OCI-LY1 (cell line): ENCODE measurements around the gene ERBB4.

ENCODE experiments used
- H2AFZ ChIP-seq: fragments of 200-600 bp; sonication (generic), shearing (Covaris generic); 2 replicates; pipeline ENCODE4 v1.6.0; 2014; ENCODE audit warnings: antibody characterized with exemption, mild to moderate bottlenecking, low read length
- H3F3A ChIP-seq: fragments of 200-600 bp; sonication (generic), shearing (Covaris generic); 2 replicates; pipeline ENCODE4 v1.6.0; 2014; ENCODE audit warnings: mild to moderate bottlenecking, antibody characterized with exemption, low read length, moderate library complexity; ENCODE audit not compliant: insufficient read depth
- H3K27ac ChIP-seq: fragments of 200-600 bp; sonication (generic); 2 replicates; pipeline ENCODE4 v1.5.1; 2014; ENCODE audit warnings: low read length, mixed run types, mild to moderate bottlenecking, low read depth; ENCODE audit not compliant: poor library complexity, severe bottlenecking
- H3K27me3 ChIP-seq: fragments of 200-600 bp; sonication (generic); 2 replicates; pipeline ENCODE4 v1.6.0; 2014; ENCODE audit warnings: antibody characterized with exemption, mild to moderate bottlenecking, low read length, moderate library complexity; ENCODE audit not compliant: insufficient read depth
- H3K36me3 ChIP-seq: fragments of 200-600 bp; sonication (generic); 2 replicates; pipeline ENCODE4 v1.6.1; 2014; ENCODE audit warnings: mild to moderate bottlenecking, antibody characterized with exemption, low read length, moderate library complexity, mixed read lengths; ENCODE audit not compliant: insufficient read depth
- H3K4me1 ChIP-seq: fragments of 200-600 bp; sonication (generic); 2 replicates; pipeline ENCODE4 v1.5.1; 2014; ENCODE audit warnings: mild to moderate bottlenecking, low read length, moderate library complexity; ENCODE audit not compliant: insufficient read depth, severe bottlenecking
- H3K4me2 ChIP-seq: fragments of 200-600 bp; sonication (generic), shearing (Covaris generic); 2 replicates; pipeline ENCODE4 v1.6.1; 2014; ENCODE audit warnings: low read length
- H3K4me3 ChIP-seq: fragments of 200-600 bp; sonication (generic); 2 replicates; pipeline ENCODE4 v1.5.1; 2014; ENCODE audit warnings: low read length, low read depth, mild to moderate bottlenecking, mixed read lengths; ENCODE audit not compliant: poor library complexity, severe bottlenecking
- H3K79me2 ChIP-seq: fragments of 200-600 bp; shearing (Covaris generic); 2 replicates; pipeline ENCODE4 v1.6.1; 2016; ENCODE audit warnings: mixed run types, low read length, mixed read lengths; ENCODE audit not compliant: insufficient read depth
- H3K9ac ChIP-seq: fragments of 200-600 bp; sonication (generic), shearing (Covaris generic); 2 replicates; pipeline ENCODE4 v1.6.1; 2014; ENCODE audit warnings: mild to moderate bottlenecking, low read length, mixed read lengths
- H3K9me2 ChIP-seq: fragments of 200-600 bp; sonication (generic), shearing (Covaris generic); 2 replicates; pipeline ENCODE4 v1.6.1; 2014; ENCODE audit warnings: low read depth, mild to moderate bottlenecking, low read length, mixed read lengths
- H3K9me3 ChIP-seq: fragments of 200-600 bp; shearing (Covaris generic); 2 replicates; pipeline ENCODE4 v1.6.1; 2014; ENCODE audit warnings: low read length, mixed read lengths
- H4K20me1 ChIP-seq: fragments of 200-600 bp; sonication (generic), shearing (Covaris generic); 2 replicates; pipeline ENCODE4 v1.6.0; 2016; ENCODE audit warnings: mild to moderate bottlenecking, low read length; ENCODE audit not compliant: insufficient read depth
- EZH2 ChIP-seq: fragments of 200-600 bp; sonication (generic), shearing (Covaris generic); IDR thresholded peaks from 2 replicates; pipeline ENCODE4 v1.8.0; 2017; ENCODE audit warnings: borderline replicate concordance, mixed run types, mild to moderate bottlenecking, antibody characterized with exemption, low read length, moderate library complexity, mixed read lengths
- TF ChIP-seq, protein P1 (sequence below): fragments of 200-600 bp; sonication (generic), shearing (Covaris generic); IDR thresholded peaks from 2 replicates; pipeline ENCODE4 v1.5.1; 2017; ENCODE audit warnings: mild to moderate bottlenecking, antibody characterized with exemption, low read length, moderate library complexity, mixed read lengths

Gene ERBB4

DNA sequence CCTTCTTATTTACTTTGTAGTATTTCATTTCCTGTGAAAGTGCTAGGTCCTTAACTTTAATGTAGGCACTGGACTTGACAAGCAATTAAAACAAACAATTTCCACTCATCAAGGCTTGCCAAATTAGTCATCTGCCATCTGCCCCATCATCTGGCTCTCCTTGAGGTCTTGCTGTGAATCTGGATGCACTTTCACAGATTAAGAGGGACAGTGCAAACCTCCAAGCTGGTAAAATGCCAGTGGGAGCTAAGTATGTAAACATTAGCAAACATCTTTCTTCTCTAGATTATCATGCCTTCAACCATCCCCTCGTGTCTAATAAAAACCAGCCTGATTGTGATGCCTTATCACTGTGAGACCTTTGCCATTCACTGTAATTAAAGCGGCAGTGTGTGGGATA is 402.9 kb downstream of the ERBB4 start:
- Histone ChIP-seq H3K4me2 (no peak overlapping the region), H4K20me1 (no peaks in the 10 kb centered on the region), H3K79me2 (no peaks in the 10 kb centered on the region), H3K9ac (no peak overlapping the region), H3K4me3 (no peak overlapping the region), H2AFZ (no peak overlapping the region), H3K9me3 (no peaks in the 10 kb centered on the region), H3K4me1 (no peaks in the 10 kb centered on the region), H3K27ac (no peak overlapping the region), H3K27me3 (no peaks in the 10 kb centered on the region), H3K36me3 (no peaks in the 10 kb centered on the region), H3K9me2 (no peaks in the 10 kb centered on the region), H3F3A (no peaks in the 10 kb centered on the region)
- no peak for TF ChIP-seq EZH2
- TF ChIP-seq, protein P1, sequence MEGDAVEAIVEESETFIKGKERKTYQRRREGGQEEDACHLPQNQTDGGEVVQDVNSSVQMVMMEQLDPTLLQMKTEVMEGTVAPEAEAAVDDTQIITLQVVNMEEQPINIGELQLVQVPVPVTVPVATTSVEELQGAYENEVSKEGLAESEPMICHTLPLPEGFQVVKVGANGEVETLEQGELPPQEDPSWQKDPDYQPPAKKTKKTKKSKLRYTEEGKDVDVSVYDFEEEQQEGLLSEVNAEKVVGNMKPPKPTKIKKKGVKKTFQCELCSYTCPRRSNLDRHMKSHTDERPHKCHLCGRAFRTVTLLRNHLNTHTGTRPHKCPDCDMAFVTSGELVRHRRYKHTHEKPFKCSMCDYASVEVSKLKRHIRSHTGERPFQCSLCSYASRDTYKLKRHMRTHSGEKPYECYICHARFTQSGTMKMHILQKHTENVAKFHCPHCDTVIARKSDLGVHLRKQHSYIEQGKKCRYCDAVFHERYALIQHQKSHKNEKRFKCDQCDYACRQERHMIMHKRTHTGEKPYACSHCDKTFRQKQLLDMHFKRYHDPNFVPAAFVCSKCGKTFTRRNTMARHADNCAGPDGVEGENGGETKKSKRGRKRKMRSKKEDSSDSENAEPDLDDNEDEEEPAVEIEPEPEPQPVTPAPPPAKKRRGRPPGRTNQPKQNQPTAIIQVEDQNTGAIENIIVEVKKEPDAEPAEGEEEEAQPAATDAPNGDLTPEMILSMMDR = no peak

DNA sequence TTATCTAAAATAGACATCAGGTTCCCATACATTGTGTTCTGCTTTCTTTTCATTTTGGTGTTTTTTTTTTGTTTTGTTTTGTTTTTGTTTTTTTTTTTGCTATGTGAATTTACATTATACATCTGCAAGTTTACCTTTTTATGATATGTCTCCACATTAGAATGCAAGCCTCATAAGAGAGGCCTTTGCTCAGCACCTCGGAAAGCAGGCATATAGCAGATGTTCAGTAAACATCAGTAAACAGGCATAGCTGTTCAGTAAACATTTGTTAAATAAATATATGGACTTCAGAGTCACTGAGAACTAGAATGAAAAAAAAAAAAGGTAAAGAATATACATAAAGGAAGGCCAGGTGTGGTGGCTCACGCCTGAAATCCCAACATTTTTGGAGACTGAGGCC is 405.3 kb downstream of the ERBB4 start:
- H3K27ac ChIP-seq = no peak overlapping the region
- no peaks in the 10 kb centered on the region for H3K9me2 ChIP-seq
- H3K4me2 ChIP-seq = no peak overlapping the region
- no peak overlapping the region for H3K9ac ChIP-seq
- H3K27me3 ChIP-seq = no peaks in the 10 kb centered on the region
- no peaks in the 10 kb centered on the region for H3K79me2 ChIP-seq
- TF ChIP-seq, protein P1 = no peak
- no peak for TF ChIP-seq EZH2
- H3K4me1 ChIP-seq = no peaks in the 10 kb centered on the region
- H2AFZ ChIP-seq = no peak overlapping the region
- no peaks in the 10 kb centered on the region for H3K9me3 ChIP-seq
- H3F3A ChIP-seq = no peaks in the 10 kb centered on the region
- H3K36me3 ChIP-seq = no peaks in the 10 kb centered on the region
- H3K4me3 ChIP-seq = no peak overlapping the region
- no peaks in the 10 kb centered on the region for H4K20me1 ChIP-seq

DNA sequence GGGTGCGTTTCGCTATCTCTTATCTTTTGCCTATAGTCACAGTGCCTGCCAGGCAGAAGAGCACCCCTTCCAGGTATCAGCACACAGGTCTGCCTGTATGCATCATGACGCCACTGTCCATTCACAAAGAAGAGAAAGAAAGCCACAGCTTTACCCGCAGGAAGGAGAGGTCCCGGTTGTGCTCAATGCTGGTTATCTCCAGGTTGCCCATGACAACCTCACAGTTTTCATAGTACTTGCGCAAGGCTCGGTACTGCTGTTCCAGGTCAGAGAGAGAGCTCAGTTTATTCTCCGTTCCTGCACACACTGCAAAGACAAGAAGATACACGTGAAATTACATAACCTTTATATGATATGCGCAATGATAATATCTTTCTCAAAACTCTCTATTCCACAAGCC is 414.0 kb downstream of the ERBB4 start:
- H3K27ac ChIP-seq = no peak overlapping the region
- H3K9me2 ChIP-seq = no peaks in the 10 kb centered on the region
- no peaks in the 10 kb centered on the region for H3K36me3 ChIP-seq
- TF ChIP-seq EZH2 = no peak
- TF ChIP-seq, protein P1 = no peak
- H3K4me1 ChIP-seq = no peaks in the 10 kb centered on the region
- H3K9ac ChIP-seq = no peak overlapping the region
- H2AFZ ChIP-seq = no peak overlapping the region
- H3K27me3 ChIP-seq = no peaks in the 10 kb centered on the region
- no peaks in the 10 kb centered on the region for H3K9me3 ChIP-seq
- H3F3A ChIP-seq = no peaks in the 10 kb centered on the region
- no peaks in the 10 kb centered on the region for H4K20me1 ChIP-seq
- no peak overlapping the region for H3K4me2 ChIP-seq
- no peaks in the 10 kb centered on the region for H3K79me2 ChIP-seq
- H3K4me3 ChIP-seq = no peak overlapping the region
